Right atrium auricular region (tissue), 2 donors: ENCODE results near the gene CCDC188. TPM values are rescaled to one million over a fixed set of nuclear protein-coding genes. Genes with fewer than 3 reads are reported as not detected.

Experiments used
- DNase-seq: peaks from one replicate; pipeline ENCODE4 v3.0.0-alpha.2; 2019; ENCODE audit warnings: low spot score
- H3K27ac ChIP-seq, 2 donors: fragments of 200-600 bp; sonication (generic); 1 replicate in 1 of 2; 2 replicates in 1 of 2; pipeline ENCODE4 v1.5.1; 2016 to 2019
- H3K27me3 ChIP-seq, 2 donors: fragments of 200-600 bp; sonication (generic); one replicate each; pipeline versions ENCODE4 v1.5.1 to v1.6.0; 2017 to 2019
- H3K36me3 ChIP-seq: fragments of 200-600 bp; sonication (generic); one replicate; pipeline ENCODE4 v1.5.1; 2016
- H3K4me1 ChIP-seq, 2 donors: fragments of 200-600 bp; sonication (generic); one replicate each; pipeline versions ENCODE4 v1.5.1 to v1.6.0; 2017 to 2019
- H3K4me3 ChIP-seq, 2 donors: fragments of 200-600 bp; sonication (generic); 1 replicate in 1 of 2; 2 replicates in 1 of 2; pipeline ENCODE4 v1.5.1; 2017 to 2019; ENCODE audit warnings: mild to moderate bottlenecking in 1 of 2, moderate library complexity in 1 of 2
- H3K9me3 ChIP-seq, 2 donors: fragments of 200-600 bp; sonication (generic); one replicate each; pipeline ENCODE4 v1.5.1; 2019
- CTCF ChIP-seq, 2 donors: fragments of 200-600 bp; sonication (generic); IDR thresholded peaks; one replicate each; pipeline ENCODE4 v1.5.1; 2019; ENCODE audit warnings: antibody characterized with exemption in 2 of 2
- total RNA-seq, 2 donors: library from RNA; depleted of rRNA; stranded (reverse); fragments of >200 nt; gene quantifications; one replicate each; pipeline ENCODE4 v1.1.0, GENCODE V29; 2016

CCDC188 gene
- total RNA-seq, 2 donors from 2014 or later: 0.43 TPM; not detected in 1

DNA sequence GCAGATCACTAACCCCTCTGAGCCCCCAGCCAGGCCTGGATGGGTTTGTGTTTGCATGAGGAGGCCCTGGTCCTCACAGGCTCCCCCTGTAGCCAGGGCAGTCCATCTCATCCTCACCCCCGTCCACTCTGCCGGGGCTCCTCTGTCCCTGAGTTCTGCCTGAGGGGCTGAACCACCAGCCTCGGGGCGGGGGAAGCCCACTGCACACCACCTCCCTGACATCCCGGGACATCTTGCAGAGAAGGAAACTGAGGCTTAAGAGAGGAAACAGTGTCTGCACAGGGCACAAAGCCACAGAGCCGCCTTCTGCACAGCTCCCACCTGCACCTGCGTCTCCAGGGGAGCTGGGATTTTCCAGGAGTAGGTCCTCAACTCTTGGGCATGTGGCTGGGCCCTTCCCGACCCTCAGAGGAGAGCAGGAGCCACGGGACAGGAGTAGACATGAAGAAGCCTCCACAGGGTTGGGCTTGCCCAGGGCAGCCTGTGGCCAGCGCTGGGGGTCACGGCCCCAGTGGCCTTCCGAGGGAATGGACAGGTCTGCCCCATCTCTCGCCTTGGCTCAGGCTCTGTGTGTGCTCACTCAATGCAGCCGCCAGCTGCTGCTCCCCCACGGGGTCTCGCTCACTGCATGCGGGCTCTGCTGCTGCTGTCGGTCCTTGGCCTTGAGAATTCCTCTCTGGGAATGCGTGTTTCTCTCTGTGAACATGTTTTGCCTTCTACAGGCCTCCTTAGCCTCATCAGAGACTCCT is 45.4 kb upstream of the CCDC188 start:
- H3K4me1 ChIP-seq: no peaks in the 10 kb centered on the region
- no peak for TF ChIP-seq CTCF (IDR thresholded peaks at IDR 0.05)
- H3K36me3 ChIP-seq: no peaks in the 10 kb centered on the region
- no peak overlapping the region for H3K4me3 ChIP-seq
- no peak for DNase-seq
- H3K9me3 ChIP-seq: no peaks in the 10 kb centered on the region
- H3K27me3 ChIP-seq: no peaks in the 10 kb centered on the region
- no peak overlapping the region for H3K27ac ChIP-seq

DNA sequence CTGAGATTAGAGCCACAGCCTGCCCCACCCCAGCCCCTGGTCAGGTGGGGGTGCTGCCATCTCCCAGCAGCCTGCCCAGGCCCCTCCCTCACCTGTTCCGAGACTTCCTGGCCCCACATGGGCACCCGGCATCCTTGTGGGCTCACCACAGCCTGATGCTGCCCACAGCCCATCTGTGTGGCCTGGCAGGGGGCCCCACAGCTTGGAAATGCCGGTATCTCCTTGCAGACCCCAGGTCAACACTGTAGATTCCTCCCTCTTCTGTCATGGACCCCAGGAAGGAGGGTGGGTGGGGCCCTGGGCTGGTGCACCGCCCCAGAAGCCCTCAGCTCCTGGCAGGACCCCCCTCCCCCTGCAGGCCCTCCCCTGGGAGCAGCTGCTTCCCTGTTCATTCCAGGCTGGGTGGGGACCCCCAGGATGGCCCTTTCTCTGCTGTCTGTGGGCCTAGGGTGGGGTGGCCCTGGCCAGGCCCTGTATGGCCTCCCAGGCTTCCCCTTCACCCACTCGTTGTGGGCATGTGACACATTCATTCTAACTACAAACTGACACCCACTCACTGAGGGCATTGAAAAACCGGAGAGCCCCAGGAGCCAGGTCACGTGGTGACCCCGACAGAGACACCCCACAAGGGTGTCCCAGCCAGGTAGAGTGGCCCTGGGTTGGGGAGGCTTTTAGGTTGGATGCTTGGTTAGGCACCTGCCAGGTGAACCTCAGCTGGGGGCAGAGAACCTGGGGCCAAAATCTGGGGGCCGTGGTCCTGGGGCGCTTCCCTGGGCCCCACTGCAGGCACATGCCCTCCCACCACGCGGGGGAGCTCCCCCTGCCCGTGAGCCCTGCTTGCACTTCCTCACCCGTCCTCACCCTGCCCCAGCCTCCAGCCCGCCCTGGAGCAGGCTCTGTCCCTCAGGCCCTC is 44.1 kb upstream of the CCDC188 start:
- no peaks in the 10 kb centered on the region for H3K4me1 ChIP-seq
- no peaks in the 10 kb centered on the region for H3K36me3 ChIP-seq
- no peak overlapping the region for H3K4me3 ChIP-seq
- no peak for DNase-seq
- no peak overlapping the region for H3K27ac ChIP-seq
- no peaks in the 10 kb centered on the region for H3K27me3 ChIP-seq
- TF ChIP-seq CTCF (IDR thresholded peaks at IDR 0.05): no peak
- H3K9me3 ChIP-seq: no peaks in the 10 kb centered on the region

DNA sequence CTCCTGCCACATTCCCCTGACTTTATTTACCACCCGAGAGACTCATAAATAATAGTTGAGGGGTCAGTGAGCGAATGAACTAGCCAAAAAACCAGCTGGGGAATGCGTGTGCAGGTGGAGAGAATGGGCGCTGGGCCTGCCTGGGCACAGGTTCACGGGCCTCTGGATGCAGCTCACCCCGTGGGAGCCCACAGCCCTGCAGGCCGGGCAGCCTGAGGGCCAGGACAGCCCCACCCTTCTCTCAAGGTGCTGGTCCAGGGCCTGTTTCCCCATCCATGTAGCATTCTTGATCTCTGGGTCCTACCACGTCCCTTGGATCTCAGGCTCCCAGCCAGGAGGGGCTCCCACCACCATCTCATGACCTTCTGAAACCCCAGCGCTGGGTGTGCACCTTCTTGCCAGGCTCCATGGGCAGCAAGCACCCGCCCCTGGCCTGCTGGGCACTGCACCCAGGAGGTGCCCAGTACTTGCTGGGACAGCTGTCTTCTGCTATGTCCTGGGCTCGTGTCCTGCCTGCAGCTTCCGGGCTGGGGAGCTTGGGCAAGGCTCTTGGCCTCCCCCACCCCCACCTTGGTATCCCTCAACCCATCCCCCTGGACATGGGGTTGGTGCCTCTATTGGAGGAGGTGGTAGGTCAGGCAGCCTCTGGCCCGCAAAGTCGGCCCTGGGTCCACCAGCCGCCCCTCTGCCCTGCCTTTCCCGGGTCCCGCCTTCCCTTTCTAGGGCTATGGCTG is 43.1 kb upstream of the CCDC188 start:
- TF ChIP-seq CTCF (IDR thresholded peaks at IDR 0.05): no peak
- Histone ChIP-seq H3K9me3 (no peaks in the 10 kb centered on the region), H3K4me1 (no peaks in the 10 kb centered on the region), H3K27me3 (no peaks in the 10 kb centered on the region), H3K4me3 (no peak overlapping the region), H3K27ac (no peak overlapping the region), H3K36me3 (no peaks in the 10 kb centered on the region)
- DNase-seq: no peak

DNA sequence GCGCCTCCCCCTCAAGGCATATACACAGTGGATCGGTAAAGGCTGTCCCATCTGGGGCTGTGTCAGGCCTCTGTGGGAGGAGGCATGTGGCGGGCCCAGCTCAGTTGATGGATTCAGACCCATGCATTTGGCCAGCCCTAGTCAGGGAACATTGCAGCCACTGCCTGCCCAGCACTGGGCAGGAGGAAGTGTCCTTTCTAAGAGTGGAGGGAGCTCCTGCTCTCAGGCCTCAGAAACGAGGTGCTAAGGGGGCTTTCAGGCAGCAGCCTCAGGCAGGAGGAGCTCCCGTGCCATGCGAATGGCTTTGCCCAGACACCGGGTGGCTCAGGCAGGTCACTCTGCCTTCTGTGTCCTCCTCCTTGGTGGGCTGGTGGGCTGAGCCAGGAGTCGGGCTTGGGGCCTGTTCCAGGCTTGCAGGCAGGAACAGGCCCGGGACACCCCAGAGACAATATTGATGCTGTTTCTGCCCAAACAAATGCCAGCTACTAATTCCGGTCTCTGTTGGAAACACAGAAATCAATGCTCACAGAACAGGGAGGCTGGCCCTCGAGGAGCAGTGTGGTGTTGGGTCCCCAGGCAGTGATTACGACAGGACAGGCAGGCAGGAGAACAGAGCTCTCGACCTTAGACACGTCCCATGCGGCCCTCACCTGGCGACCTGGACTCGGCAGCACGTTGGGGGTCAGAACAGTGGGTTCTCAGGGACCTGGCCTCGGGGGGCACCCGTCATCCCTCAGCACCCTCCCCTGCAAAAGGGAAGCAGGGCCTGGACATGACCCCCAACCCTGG is 42.3 kb upstream of the CCDC188 start:
- Histone ChIP-seq H3K27ac (no peak overlapping the region), H3K4me1 (no peaks in the 10 kb centered on the region), H3K36me3 (no peaks in the 10 kb centered on the region), H3K27me3 (no peaks in the 10 kb centered on the region), H3K9me3 (no peaks in the 10 kb centered on the region), H3K4me3 (no peak overlapping the region)
- DNase-seq: no peak
- TF ChIP-seq CTCF (IDR thresholded peaks at IDR 0.05): no peak

DNA sequence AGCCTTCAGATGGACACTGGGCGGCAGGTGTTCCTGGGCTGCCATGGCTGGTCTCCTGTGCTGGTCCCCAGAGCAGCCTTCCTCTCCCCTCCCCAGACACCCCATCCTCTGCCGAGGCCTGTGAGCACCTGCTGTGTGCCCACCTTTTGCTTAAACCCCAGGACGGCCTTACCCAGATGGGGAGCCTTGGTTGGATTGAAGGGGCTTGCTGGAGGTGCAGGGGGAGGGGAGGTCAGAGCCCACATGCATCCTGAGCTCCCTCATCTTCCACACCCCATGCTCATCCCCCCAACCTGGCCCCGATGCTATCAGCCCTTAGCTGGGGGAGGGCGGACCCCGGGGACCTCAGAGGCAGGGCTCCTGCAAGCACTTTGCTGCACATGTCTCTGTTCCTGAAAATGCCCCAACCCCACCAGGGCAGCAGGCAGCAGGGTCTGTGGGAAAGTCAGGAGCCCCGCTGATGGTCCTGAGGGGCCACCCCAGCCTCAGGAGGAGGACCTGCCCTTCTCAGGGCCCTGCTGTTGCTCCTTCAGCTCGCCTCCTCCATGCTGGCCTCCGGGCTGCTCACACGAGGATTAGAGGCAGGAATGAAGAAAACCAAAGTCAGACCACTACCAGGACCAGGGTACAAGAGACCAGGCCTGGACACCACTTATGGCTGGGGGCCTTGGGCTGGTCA is 41.6 kb upstream of the CCDC188 start:
- Histone ChIP-seq H3K9me3 (no peaks in the 10 kb centered on the region), H3K27me3 (no peaks in the 10 kb centered on the region), H3K4me3 (no peak overlapping the region), H3K4me1 (no peaks in the 10 kb centered on the region), H3K36me3 (no peaks in the 10 kb centered on the region), H3K27ac (no peak overlapping the region)
- no peak for TF ChIP-seq CTCF (IDR thresholded peaks at IDR 0.05)
- no peak for DNase-seq
